Psoas muscle (tissue), 8 donors: ENCODE data around the gene XKR8. TPM values are rescaled to one million over a fixed set of nuclear protein-coding genes. Genes with fewer than 3 reads are reported as not detected.

ENCODE experiments used
- ATAC-seq, 4 donors: fragments of 200-7000 bp; cut with Tn5 transposase; one replicate each; pipeline ENCODE4 v1.9.1; 2020; ENCODE audit warnings: moderate library complexity in 3 of 4, mild to moderate bottlenecking in 2 of 4
- DNase-seq, 2 donors: peaks; one replicate each; pipeline ENCODE4 v3.0.0-alpha.2; 2020
- H3K27ac ChIP-seq: fragments of 200-600 bp; one replicate; pipeline ENCODE4 v1.8.0; 2022
- H3K27me3 ChIP-seq, 3 donors: fragments of 200-600 bp in 1 of 3; one replicate each; pipeline versions ENCODE4 v1.6.1 to v1.8.0; 2013 to 2022; ENCODE audit warnings: low read length in 2 of 3, mild to moderate bottlenecking in 2 of 3, moderate library complexity in 1 of 3; ENCODE audit not compliant: insufficient read depth in 3 of 3
- H3K36me3 ChIP-seq, 2 donors: fragments of 200-600 bp in 1 of 2; one replicate each; pipeline versions ENCODE4 v1.6.1 to v1.8.0; 2013 to 2022; ENCODE audit warnings: low read depth in 1 of 2, mild to moderate bottlenecking in 1 of 2, moderate library complexity in 1 of 2; ENCODE audit not compliant: insufficient read depth in 1 of 2
- H3K4me1 ChIP-seq: fragments of 200-600 bp; one replicate; pipeline ENCODE4 v1.8.0; 2022
- H3K4me3 ChIP-seq: fragments of 200-600 bp; one replicate; pipeline ENCODE4 v1.8.0; 2022; ENCODE audit warnings: mild to moderate bottlenecking
- H3K9me3 ChIP-seq: fragments of 200-600 bp; one replicate; pipeline ENCODE4 v1.8.0; 2022
- WGBS, 3 donors: extraction: QIAGEN DNeasy Blood & Tissue Kit; methylation state at CpG; one replicate each; pipeline versions ENCODE4 v1.1.6 to v1.1.7; 2013; 5-methylcytosine and 5-hydroxymethylcytosine counted together
- intact Hi-C, 2 donors: fragments of 100-400 bp; cut with DNase I; formaldehyde crosslinking; loops; one replicate each; pipeline versions ENCODE4 v1.11.0 to v1.14.2; 2022
- polyA plus RNA-seq, 3 donors: library from polyadenylated mRNA; stranded (reverse); fragments of 200-250 nt; gene quantifications; one replicate each; pipeline ENCODE4 v1.2.3, GENCODE V29; 2013
- total RNA-seq, 4 donors: library from RNA; stranded (reverse); fragmentation: NEBNext Ultra II Directional in 2 of 4; extraction: Animal tissue kit (Norgen Biotek cat#: 25700) in 2 of 4; gene quantifications; one replicate each; pipeline versions ENCODE4 v1.2.1 to v1.2.4, GENCODE V29; 2021 to 2023
- TF ChIP-seq, protein P1 (sequence below): fragments of 200-600 bp; IDR thresholded peaks from one replicate; pipeline ENCODE4 v1.8.0; 2022; ENCODE audit warnings: antibody characterized with exemption
- donor health status: healthy with polysubstance abuse.
- donor health status: DM: no; HTN: no; CAD: no; lungs with moderate emphysema.
- donor health status: Bipolar disorder and iron deficiency.
- donor health status: healthy.
- donor health status: DM: yes; HTN: yes; CAD: no.
- donor health status: DM: no; HTN: no; CAD: no.
- donor health status: DM: no; HTN: no; CAD: no.
- donor health status: DM: yes; HTN: yes; CAD: no.

XKR8 gene
- total and polyA plus RNA-seq, 7 donors = 3.3 to 5.8 (median 4.5) TPM

DNA sequence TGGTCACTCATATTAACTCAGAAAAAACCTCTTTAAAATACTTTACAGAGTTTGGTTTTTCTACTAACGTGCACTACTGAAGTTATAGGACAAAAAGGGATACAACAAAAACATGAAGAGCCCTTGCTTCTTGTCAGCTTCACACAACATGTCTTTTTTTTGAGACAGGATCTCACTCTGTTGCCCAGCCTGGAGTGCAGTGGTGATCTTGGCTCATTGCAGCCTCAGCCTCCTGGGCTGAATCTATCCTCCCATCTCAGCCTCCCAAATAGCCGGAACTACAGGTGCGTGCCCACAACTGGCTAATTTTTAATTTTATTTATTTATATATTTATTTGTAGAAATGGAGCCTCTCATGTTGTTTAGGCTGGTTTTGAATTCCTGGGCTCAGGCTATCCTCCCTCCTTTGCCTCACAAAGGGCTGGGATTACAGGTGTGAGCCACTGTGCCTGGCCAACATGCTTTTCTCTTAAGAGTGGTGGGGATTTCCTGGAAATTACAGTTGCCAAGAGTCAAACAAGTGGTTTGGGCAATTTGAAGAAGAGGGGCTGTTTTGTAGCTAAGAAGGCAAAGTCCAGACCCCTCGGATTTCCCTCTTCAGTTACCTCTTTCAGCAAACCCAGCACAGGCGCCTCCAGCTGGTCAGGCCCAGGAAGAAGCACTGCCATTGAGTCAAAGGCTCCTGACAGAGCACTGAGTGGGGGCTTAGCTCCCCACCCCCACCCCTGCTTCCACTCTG lies 31.4 kb upstream of the XKR8 start:
- H3K27ac ChIP-seq = no peak overlapping the region
- intact Hi-C loops = no loop called here
- peaks cover 0 to 2% (median 0%) of the 10 kb centered on the region in 3 donors for H3K27me3 ChIP-seq
- TF ChIP-seq, protein P1, sequence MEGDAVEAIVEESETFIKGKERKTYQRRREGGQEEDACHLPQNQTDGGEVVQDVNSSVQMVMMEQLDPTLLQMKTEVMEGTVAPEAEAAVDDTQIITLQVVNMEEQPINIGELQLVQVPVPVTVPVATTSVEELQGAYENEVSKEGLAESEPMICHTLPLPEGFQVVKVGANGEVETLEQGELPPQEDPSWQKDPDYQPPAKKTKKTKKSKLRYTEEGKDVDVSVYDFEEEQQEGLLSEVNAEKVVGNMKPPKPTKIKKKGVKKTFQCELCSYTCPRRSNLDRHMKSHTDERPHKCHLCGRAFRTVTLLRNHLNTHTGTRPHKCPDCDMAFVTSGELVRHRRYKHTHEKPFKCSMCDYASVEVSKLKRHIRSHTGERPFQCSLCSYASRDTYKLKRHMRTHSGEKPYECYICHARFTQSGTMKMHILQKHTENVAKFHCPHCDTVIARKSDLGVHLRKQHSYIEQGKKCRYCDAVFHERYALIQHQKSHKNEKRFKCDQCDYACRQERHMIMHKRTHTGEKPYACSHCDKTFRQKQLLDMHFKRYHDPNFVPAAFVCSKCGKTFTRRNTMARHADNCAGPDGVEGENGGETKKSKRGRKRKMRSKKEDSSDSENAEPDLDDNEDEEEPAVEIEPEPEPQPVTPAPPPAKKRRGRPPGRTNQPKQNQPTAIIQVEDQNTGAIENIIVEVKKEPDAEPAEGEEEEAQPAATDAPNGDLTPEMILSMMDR = no peak
- H3K4me3 ChIP-seq = no peak overlapping the region
- no peaks in the 10 kb centered on the region for H3K4me1 ChIP-seq
- no peaks in the 10 kb centered on the region for H3K36me3 ChIP-seq
- no peak for DNase-seq
- no peaks in the 10 kb centered on the region for H3K9me3 ChIP-seq
- 68 to 88% (median 71%) methylated on average over 5 of the region's 5 CpGs for WGBS, 3 donors
- no peak for ATAC-seq

DNA sequence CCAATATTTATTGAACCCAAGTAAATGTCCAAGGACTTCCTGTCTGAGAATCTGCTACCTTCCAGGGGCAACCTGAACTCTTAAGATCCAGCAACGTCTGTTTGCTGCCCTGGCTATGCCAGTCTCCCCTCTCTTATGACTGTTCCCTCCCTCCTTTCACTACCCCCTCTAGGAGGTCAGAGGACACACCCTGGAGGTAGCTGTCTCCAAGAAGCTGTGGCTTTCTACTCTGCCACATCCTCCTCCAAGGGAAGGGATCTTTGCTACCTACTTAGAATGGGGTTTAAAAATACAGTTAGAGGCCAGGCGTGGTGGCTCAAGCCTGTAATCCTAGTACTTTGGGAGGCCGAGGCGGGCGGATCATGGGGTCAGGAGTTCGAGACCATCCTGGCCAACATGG lies 28.6 kb upstream of the XKR8 start:
- ATAC-seq (no peak), DNase-seq (no peak)
- Histone ChIP-seq H3K27ac (no peak overlapping the region), H3K36me3 (no peaks in the 10 kb centered on the region), H3K27me3 (peaks cover 0 to 16% (median 2%) of the 10 kb centered on the region in 3 donors), H3K4me3 (no peak overlapping the region), H3K9me3 (no peaks in the 10 kb centered on the region), H3K4me1 (no peaks in the 10 kb centered on the region)
- TF ChIP-seq, protein P1 = no peak
- 80 to 93% (median 87%) methylated on average over 6 of the region's 6 CpGs for WGBS, 3 donors
- intact Hi-C loops = no loop called here

DNA sequence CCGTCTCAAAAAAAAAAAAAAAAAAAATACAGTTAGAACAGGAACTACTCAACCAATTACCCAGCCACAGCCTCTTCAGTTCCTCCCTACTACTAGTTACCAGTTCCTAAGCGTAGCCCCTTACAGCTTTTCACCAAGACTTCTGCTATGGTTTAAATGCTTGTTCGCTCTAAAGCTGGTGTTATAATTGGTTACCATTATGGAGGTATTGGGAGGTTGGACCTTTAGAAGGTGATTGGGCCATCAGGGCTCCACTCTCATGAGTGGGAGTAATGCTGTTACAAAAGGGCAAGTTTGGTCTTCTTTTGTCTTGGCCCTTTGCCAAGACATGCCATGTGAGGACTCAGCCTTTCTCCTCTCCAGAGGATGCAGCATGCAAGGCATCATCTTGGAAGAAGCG lies 28.0 kb upstream of the XKR8 start:
- H3K9me3 ChIP-seq = no peaks in the 10 kb centered on the region
- 82 to 85% (median 85%) methylated on average over 4 of the region's 4 CpGs for WGBS, 3 donors
- TF ChIP-seq, protein P1 = no peak
- ATAC-seq = no peak
- no peak overlapping the region for H3K4me3 ChIP-seq
- peaks cover 0 to 18% (median 2%) of the 10 kb centered on the region in 3 donors for H3K27me3 ChIP-seq
- no peak for DNase-seq
- no peaks in the 10 kb centered on the region for H3K36me3 ChIP-seq
- H3K4me1 ChIP-seq = no peaks in the 10 kb centered on the region
- no peak overlapping the region for H3K27ac ChIP-seq
- intact Hi-C loops = no loop called here

DNA sequence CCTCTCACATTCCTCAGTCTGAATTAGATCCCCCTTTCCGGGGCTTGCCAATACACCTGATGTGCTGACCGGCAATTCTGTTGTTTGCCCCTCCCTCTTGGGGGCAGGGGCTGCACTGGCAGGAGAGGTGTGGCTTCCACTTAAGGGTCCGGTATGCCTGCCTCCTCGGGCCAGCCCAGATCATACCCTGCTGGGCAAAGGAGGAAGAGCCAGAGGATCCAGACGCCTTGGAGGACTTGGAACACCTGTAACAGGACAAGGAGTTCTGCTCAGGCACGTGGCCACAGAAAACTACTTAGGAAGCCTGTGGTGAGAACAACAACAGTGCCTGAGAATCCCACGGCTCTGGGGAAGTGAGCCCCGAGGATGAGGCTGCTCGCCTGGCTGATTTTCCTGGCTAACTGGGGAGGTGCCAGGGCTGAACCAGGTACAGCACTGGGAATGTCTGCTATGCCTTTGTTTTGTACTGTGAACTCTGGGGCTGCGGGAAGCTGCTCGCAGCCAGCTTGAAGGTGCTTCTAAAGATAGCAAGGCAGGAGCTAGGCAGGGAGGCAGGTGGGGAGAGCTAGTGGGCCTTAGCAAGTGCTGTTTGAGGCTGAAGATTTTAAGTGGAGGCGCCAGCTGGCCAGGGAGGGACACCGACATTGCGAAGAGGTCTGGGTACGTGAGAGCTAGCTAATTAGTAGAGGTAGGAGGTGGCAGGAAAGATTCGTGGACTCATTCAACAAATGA lies 24.8 kb upstream of the XKR8 start, which contains the start of gene SMPDL3B:
Gene SMPDL3B (plus strand): TSS at position 183 of the 732 bp plus-strand sequence. CDS start 184 bp downstream, at position 367.
- TF ChIP-seq, protein P1 = no peak

More for the DNA sequence above, 24.8 kb upstream of the XKR8 start, which contains the start of gene SMPDL3B:
- Histone ChIP-seq H3K36me3 (no peaks in the 10 kb centered on the region), H3K4me3 (no peak within 1 kb of the TSS), H3K9me3 (no peaks in the 10 kb centered on the region), H3K27ac (no peak within 1 kb of the TSS), H3K27me3 (peaks cover 0 to 18% (median 2%) of the 10 kb centered on the region in 3 donors), H3K4me1 (no peaks in the 10 kb centered on the region)
- intact Hi-C loops = no loop called here
- WGBS, 3 donors = 2 to 6% (median 6%) methylated on average over 16 of the region's 16 CpGs
- DNase-seq (no peak), ATAC-seq (no peak)
